Measurements from ENCODE around the gene NOTCH1. TPM values are rescaled to one million over a fixed set of nuclear protein-coding genes. Genes with fewer than 3 reads are reported as not detected.

The NOTCH1 gene
- total RNA-seq, 1 donor from 2014 or later, result 34.1 TPM

DNA sequence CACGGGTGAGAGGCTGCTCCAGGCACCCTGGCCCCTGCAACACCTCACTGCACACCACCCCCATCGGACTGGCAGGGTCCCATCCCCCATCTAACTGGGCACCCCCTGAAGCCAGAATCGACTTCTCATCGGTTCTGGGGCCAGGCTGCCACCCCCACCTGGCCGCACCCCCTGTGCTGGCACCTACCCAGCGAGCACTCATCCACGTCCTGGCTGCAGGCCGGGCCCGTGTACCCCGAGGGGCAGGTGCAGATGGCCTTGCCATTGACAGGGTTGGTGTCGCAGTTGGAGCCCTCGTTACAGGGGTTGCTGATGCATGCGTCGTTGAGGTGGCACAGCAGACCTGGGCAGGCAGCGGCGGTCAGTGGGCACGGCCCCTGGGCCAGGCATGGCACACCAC lies 27.9 kb downstream of the NOTCH1 start:
- H3K9ac ChIP-seq (ENCODE audit: low read length), result no peak overlapping the region
- H3K4me2 ChIP-seq (ENCODE audit: low read length), result no peak overlapping the region
- H3K36me3 ChIP-seq (ENCODE audit: insufficient read depth, low read length), result no peaks in the 10 kb centered on the region
- H3K4me3 ChIP-seq (ENCODE audit: insufficient read depth, low read depth, low read length), result no peak overlapping the region
- no peak overlapping the region for H3K27ac Mint-ChIP-seq (ENCODE audit: unreplicated experiment)
- no peak overlapping the region for H3K27ac ChIP-seq (ENCODE audit: low read depth, low read length)
- no peaks in the 10 kb centered on the region for H3K9me3 ChIP-seq (ENCODE audit: insufficient read depth, low read depth, low read length)
- H3K27me3 ChIP-seq (ENCODE audit: insufficient read depth, low read length), result no peaks in the 10 kb centered on the region
- no peaks in the 10 kb centered on the region for H3K27me3 Mint-ChIP-seq (ENCODE audit: low read depth, unreplicated experiment)
- FAIRE-seq (no peak), DNase-seq (ENCODE audit: low read depth) (no peak)
- H3K4me3 Mint-ChIP-seq (ENCODE audit: unreplicated experiment), result no peak overlapping the region
- H3K79me2 ChIP-seq (ENCODE audit: insufficient read depth, low read length), result no peaks in the 10 kb centered on the region
- no peaks in the 10 kb centered on the region for H3K9me3 Mint-ChIP-seq (ENCODE audit: unreplicated experiment)
- H3K36me3 Mint-ChIP-seq (ENCODE audit: low read depth, unreplicated experiment), result peaks cover 2% of the 10 kb centered on the region
- peaks cover 5% of the 10 kb centered on the region for H3K4me1 Mint-ChIP-seq (ENCODE audit: low read depth, unreplicated experiment)
- no peak overlapping the region for H2AFZ ChIP-seq (ENCODE audit: low read depth, low read length)
- TF ChIP-seq, protein P1, sequence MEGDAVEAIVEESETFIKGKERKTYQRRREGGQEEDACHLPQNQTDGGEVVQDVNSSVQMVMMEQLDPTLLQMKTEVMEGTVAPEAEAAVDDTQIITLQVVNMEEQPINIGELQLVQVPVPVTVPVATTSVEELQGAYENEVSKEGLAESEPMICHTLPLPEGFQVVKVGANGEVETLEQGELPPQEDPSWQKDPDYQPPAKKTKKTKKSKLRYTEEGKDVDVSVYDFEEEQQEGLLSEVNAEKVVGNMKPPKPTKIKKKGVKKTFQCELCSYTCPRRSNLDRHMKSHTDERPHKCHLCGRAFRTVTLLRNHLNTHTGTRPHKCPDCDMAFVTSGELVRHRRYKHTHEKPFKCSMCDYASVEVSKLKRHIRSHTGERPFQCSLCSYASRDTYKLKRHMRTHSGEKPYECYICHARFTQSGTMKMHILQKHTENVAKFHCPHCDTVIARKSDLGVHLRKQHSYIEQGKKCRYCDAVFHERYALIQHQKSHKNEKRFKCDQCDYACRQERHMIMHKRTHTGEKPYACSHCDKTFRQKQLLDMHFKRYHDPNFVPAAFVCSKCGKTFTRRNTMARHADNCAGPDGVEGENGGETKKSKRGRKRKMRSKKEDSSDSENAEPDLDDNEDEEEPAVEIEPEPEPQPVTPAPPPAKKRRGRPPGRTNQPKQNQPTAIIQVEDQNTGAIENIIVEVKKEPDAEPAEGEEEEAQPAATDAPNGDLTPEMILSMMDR (IDR thresholded peaks at IDR 0.05; ENCODE audit: insufficient read depth, low read depth, low read length), result no peak
- TF ChIP-seq EZH2 (IDR thresholded peaks at IDR 0.05; ENCODE audit: insufficient read depth, low read length), result no peak
- no peaks in the 10 kb centered on the region for H3K4me1 ChIP-seq (ENCODE audit: insufficient read depth, low read length)
- H4K20me1 ChIP-seq (ENCODE audit: insufficient read depth, low read length), result peaks cover 6% of the 10 kb centered on the region

DNA sequence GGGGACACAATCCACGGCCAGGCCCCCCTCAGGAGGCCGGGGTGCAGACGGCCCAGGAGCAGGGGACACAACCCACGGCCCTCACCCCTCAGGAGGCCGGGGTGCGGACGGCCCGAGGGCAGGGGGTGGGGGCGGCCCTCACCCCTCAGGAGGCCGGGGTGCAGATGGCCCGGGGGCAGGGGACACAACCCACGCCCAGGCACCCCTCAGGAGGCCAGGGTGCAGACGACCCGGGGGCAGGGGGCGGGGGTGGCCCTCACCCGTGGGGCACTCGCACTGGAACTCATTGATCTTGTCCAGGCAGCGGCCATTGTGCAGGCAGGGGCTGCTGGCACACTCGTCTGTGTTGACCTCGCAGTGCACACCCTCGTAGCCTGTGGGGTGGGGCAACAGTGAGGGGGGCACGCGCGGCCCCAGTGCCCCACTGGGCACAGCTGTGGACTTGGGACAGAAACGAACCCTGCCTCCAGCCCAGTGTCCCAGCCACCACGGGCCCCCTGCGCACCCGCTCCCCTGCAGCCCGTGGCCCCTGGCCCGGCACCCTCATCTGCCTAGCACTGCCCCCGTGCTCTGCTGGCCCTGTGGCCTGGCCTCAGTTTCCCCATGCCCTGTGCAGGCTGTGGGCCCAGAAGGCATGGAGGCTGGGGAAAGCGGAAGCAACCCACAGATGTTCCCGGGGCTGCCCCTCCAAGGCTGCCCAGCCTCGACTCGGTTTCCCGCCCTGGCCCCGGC lies 28.7 kb downstream of the NOTCH1 start:
- Histone ChIP-seq H3K36me3 (ENCODE audit: insufficient read depth, low read length) (no peaks in the 10 kb centered on the region), H3K4me3 (ENCODE audit: insufficient read depth, low read depth, low read length) (no peak overlapping the region), H2AFZ (ENCODE audit: low read depth, low read length) (no peak overlapping the region), H3K79me2 (ENCODE audit: insufficient read depth, low read length) (no peaks in the 10 kb centered on the region), H3K4me1 (ENCODE audit: insufficient read depth, low read length) (no peaks in the 10 kb centered on the region), H4K20me1 (ENCODE audit: insufficient read depth, low read length) (peaks cover 6% of the 10 kb centered on the region), H3K9me3 (ENCODE audit: insufficient read depth, low read depth, low read length) (no peaks in the 10 kb centered on the region), H3K27ac (ENCODE audit: low read depth, low read length) (no peak overlapping the region), H3K4me2 (ENCODE audit: low read length) (no peak overlapping the region), H3K9ac (ENCODE audit: low read length) (no peak overlapping the region), H3K27me3 (ENCODE audit: insufficient read depth, low read length) (no peaks in the 10 kb centered on the region)
- Mint-ChIP-seq H3K4me1 (ENCODE audit: low read depth, unreplicated experiment) (peaks cover 5% of the 10 kb centered on the region), H3K9me3 (ENCODE audit: unreplicated experiment) (no peaks in the 10 kb centered on the region), H3K4me3 (ENCODE audit: unreplicated experiment) (no peak overlapping the region), H3K27ac (ENCODE audit: unreplicated experiment) (no peak overlapping the region), H3K27me3 (ENCODE audit: low read depth, unreplicated experiment) (no peaks in the 10 kb centered on the region), H3K36me3 (ENCODE audit: low read depth, unreplicated experiment) (peaks cover 2% of the 10 kb centered on the region)
- DNase-seq (ENCODE audit: low read depth) (no peak), FAIRE-seq (no peak)
- TF ChIP-seq EZH2 (IDR thresholded peaks at IDR 0.05; ENCODE audit: insufficient read depth, low read length), result no peak
- TF ChIP-seq, protein P1 (IDR thresholded peaks at IDR 0.05; ENCODE audit: insufficient read depth, low read depth, low read length), result no peak

DNA sequence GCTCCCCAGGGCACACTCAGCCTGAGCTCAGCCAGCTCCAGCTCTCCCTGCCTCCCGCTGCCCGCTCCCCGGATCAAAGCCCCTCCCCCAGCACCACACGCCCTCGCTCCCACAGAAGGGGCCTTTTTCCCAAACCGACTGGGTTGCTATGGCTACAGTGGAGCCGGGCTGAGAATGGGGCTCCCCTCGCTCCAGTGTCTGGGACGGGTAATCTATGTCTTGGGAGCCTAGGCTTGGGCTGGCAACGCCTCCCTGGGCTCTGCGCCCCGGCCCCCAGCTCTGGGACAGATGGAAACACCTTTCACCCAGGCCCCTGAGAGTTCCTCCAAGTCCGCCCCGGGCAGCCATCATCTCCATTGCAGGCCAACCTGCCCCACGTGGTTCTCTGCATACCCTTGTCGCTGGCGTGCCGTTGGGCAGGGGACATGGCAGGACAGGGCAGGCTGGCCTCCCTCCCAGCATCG lies 29.6 kb downstream of the NOTCH1 start:
- Histone ChIP-seq H3K27me3 (ENCODE audit: insufficient read depth, low read length) (no peaks in the 10 kb centered on the region), H3K9ac (ENCODE audit: low read length) (no peak overlapping the region), H4K20me1 (ENCODE audit: insufficient read depth, low read length) (peaks cover 8% of the 10 kb centered on the region), H3K4me2 (ENCODE audit: low read length) (no peak overlapping the region), H3K9me3 (ENCODE audit: insufficient read depth, low read depth, low read length) (no peaks in the 10 kb centered on the region), H2AFZ (ENCODE audit: low read depth, low read length) (no peak overlapping the region), H3K4me3 (ENCODE audit: insufficient read depth, low read depth, low read length) (no peak overlapping the region), H3K36me3 (ENCODE audit: insufficient read depth, low read length) (no peaks in the 10 kb centered on the region), H3K4me1 (ENCODE audit: insufficient read depth, low read length) (no peaks in the 10 kb centered on the region), H3K79me2 (ENCODE audit: insufficient read depth, low read length) (no peaks in the 10 kb centered on the region), H3K27ac (ENCODE audit: low read depth, low read length) (no peak overlapping the region)
- no peak overlapping the region for H3K27ac Mint-ChIP-seq (ENCODE audit: unreplicated experiment)
- no peak overlapping the region for H3K4me3 Mint-ChIP-seq (ENCODE audit: unreplicated experiment)
- TF ChIP-seq EZH2 (IDR thresholded peaks at IDR 0.05; ENCODE audit: insufficient read depth, low read length), result no peak
- TF ChIP-seq, protein P1 (IDR thresholded peaks at IDR 0.05; ENCODE audit: insufficient read depth, low read depth, low read length), result no peak
- FAIRE-seq (no peak), DNase-seq (ENCODE audit: low read depth) (no peak)
- H3K9me3 Mint-ChIP-seq (ENCODE audit: unreplicated experiment), result no peaks in the 10 kb centered on the region
- no peaks in the 10 kb centered on the region for H3K27me3 Mint-ChIP-seq (ENCODE audit: low read depth, unreplicated experiment)
- H3K4me1 Mint-ChIP-seq (ENCODE audit: low read depth, unreplicated experiment), result peaks cover 5% of the 10 kb centered on the region
- peaks cover 2% of the 10 kb centered on the region for H3K36me3 Mint-ChIP-seq (ENCODE audit: low read depth, unreplicated experiment)
